HTERT RPE-1 (cell line): ENCODE results near the gene ADGRG6.
"Not testable (repeated sequence)": the region's sequence is repeated elsewhere in the genome, so short reads cannot be mapped to it uniquely, and the experiment has no call there.

ENCODE experiments used
- in situ Hi-C: fragments of 300-500 bp; cut with MboI; formaldehyde crosslinking; loops from 4 replicates; pipeline ENCODE4 v1.14.3; 2020; ENCODE audit warnings: low sequenced_read_pairs

Gene ADGRG6

DNA sequence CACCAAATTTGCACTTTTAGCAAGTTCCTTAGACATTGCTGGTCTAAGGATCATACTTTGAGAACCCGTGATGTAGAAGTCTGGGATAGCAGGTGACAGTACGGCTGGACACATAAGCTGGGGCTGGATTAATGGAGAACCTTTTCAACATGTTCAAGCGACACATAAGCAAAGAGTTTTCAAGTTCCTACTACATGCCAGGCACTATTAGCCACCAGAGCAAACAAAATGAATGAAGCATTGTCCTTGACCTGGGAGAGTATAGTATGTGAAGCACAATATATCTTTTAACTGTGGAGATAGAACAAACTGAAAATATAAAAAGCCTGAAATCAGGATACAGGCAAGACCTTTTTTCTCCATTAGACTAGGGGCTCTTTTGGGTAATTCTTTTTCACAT is 102.9 kb downstream of the ADGRG6 start:
- in situ Hi-C loops, result no loop called here

DNA sequence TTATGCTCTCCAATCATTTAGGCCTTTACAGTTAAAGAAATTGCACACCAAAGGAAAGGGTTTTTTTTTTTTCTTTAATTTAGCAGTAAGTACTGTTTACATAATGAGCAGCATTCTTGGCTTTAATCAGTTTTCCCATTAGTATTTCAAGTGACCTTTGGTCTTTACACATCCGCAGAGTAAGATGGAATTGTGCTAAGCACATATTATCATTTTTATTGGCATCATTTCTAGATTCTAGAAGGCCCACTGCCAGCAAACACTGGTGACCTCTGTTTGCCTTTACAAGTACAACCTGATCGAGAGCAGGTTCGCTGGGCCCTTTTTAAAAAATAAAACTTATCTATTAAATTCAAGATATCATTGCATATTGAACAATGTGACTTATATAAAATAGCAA is 104.3 kb downstream of the ADGRG6 start:
- in situ Hi-C loops, result no loop called here

DNA sequence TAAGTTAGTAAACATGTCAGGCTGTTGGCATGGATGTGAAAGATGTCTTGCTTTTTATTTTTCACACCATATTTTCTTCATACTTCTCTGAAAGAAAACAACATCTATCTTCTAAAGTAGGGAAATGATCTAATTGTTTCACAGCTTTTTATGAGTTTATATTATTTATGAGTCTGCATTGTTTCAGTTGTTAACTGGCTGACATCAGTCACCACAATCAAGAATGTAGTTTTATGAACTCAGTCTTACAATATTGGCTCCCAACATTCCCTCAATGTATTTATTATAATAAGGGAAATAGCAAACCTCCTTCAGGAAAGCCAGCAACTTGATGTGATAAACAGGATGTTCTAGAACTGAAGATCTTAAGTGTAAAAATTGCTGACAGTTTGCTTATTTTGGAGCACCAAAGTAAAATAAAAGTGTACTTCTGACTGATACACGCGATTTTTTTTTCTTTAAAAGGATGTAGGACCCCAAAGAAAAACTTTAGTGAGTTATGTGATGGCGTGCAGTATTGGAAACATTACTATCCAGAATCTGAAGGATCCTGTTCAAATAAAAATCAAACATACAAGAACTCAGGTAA is 106.0 kb downstream of the ADGRG6 start:
- in situ Hi-C loops, result no loop called here

DNA sequence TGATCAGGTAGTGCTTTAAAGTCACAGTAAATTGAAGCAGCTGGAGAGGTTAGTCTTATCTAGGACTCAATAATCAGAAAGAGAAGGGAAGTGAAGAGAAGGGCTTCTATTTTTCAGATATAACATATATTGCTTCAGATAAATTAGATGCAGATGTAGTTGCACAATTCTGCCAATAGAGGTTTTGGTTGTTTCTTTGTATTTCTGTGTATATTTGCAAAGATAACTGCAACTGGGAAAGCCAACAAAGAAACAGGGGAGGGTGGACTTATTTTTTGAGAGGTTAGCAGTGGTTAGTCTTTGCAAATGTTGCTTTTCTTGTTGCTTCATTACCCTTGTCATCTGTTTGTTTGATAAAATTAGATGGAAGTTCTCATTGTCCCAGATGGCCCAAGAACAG is 106.6 kb downstream of the ADGRG6 start:
- in situ Hi-C loops, result no loop called here

DNA sequence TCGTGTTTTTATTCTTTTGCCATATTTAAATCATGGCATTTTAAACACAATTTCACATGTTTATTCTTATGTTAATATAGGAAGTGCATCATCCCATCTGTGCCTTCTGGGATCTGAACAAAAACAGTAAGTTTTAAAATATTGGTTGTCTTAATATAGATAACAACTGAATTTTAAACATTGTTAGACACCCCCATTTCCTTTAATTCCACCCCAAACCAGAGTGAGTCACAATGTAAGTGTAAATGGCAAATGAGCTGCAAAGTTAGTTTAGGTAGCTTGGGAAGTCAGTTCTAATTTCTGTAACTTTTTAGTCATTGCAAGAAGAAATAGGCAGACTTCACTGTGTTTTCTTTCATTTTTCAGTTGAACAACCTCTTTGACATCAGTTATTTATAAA is 108.0 kb downstream of the ADGRG6 start:
- in situ Hi-C loops, result no loop called here

DNA sequence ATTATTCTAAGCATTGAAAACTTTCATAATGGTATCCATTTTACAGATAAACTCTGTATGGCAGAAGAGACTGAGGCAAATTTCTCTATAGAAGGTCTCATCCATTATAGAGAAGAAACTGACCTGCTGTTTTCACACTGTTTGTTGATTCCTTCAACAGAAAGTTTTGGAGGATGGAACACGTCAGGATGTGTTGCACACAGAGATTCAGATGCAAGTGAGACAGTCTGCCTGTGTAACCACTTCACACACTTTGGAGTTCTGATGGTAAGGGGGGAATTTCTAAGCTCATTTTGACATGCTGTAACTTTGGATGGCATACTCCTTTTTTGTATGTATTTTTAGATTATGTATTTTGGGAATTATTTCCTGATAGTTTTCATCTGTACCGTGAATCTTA is 109.3 kb downstream of the ADGRG6 start:
- in situ Hi-C loops, result no loop called here

DNA sequence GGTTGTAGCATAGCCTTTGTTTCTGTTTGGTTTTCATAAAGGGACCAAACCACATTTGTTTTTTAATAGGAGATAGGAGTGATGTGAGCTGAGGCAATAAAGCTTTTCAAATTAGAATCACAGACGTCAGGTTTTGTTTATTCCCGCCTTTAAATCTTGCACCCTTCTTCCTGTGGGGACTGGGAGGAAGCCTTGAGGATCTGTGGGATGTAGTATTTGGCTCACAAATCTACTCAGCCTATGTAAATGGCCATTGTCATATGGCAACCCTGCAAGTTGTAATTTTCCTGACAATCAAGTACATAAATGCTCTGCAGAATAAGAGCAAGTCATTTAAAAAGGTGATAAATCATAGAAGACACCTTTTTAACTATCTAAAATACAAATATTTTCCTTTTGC is 110.4 kb downstream of the ADGRG6 start:
- in situ Hi-C loops, result no loop called here

DNA sequence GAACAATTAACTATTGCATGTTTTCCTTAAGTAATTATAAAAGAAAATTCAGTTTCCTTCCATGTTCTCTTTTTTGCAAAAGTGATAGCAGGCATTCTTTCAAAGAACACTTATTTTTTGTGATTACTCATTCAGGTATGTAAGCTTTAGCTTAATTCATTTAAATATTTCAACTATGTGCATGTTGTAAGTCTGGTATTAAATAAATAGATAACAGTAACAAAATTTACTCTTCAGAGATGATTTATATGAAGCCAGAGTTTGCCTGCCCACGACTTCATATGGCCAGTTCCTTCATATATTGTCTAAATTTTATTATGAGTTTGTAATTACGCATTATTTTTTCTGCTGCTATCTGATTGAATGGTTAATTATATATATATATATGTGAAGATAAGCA is 110.9 kb downstream of the ADGRG6 start:
- in situ Hi-C loops, result no loop called here

DNA sequence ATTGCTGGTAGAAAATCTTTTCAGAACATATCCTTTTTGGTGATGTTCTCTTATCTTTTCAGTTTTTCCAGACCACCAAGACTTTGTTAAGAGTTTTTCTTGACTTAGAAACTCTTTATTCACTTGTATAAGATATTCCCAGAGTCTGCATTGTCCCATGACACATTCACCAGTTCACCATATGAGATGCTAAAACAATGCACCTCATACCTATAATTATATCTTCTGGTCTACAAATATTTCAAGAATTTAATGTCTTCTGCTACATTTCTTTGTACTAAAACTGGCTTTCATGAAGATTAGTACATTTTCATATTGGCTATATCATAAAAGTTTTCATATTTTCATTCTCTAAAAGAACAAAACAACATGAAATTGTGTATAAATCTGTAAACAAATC is 111.3 kb downstream of the ADGRG6 start:
- in situ Hi-C loops, result no loop called here

DNA sequence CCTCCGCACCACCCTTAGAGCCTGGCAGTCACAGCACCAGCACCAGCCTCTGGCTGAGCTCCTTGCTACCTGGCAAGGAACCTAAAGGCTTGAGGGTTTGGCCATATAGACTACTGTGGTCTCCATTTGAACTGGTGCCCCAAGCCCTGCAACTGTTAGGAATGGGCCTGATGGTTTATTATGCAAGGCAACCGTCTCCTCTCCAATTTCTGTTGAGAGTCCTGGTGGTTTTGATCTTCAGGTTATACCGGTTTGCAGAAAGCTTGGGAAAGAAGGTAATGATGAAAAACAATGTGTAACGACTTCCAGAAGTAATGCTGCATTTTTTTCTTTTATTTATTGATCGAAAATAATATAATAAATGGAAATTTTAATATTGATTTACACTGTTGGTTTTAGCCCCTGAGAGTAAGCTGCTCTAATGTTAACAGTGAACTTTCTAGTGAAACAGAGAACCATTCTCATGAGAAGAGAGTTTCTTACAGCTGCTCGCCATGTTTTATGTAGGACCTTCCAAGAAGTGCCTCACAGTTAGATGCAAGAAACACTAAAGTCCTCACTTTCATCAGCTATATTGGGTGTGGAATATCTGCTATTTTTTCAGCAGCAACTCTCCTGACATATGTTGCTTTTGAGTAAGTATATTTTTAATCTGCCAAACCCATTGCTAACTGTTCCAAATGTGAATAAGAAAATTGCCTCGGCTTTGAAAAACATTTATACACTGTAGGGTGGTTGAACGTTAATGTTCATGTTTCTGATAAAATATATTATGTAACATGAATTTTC is 112.8 kb downstream of the ADGRG6 start:
- in situ Hi-C loops, result no loop called here

DNA sequence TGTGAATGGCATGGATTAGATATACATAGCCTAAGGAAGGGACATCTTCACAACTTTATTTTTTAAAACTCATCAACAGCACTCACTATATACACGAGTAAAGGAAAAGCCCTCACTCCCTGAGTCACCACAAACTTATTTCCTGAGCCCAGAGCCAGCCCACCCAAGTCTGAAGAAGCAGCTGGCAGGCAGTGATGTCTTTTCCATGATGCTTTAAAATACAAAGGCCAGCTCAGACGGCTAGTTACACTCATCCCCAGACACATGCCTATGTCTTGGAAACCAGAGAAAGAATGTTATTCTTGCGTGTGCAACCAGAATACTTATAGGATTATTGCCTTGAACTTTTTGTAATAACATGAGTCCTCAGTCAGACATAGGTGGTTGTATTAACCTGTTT is 114.4 kb downstream of the ADGRG6 start:
- in situ Hi-C loops, result no loop called here

DNA sequence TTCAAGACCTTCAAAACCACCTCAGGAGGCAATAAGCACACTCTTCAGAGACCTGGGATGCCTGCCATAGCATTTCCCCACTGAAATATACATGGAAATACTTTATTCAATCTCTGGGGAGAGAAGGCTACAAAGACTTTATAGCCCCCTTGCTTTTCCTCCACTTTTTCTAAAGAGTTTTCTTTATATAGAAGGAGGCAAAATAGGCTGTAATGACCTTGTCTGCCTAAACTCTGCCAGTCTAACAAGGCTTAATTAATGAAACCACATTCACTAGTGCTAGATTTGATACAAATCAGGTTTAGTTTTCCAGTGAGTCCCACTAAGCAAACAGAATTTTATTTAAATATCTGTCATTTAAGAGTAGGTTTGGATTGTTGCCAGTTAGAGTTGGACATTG is 114.9 kb downstream of the ADGRG6 start:
- in situ Hi-C loops, result no loop called here

DNA sequence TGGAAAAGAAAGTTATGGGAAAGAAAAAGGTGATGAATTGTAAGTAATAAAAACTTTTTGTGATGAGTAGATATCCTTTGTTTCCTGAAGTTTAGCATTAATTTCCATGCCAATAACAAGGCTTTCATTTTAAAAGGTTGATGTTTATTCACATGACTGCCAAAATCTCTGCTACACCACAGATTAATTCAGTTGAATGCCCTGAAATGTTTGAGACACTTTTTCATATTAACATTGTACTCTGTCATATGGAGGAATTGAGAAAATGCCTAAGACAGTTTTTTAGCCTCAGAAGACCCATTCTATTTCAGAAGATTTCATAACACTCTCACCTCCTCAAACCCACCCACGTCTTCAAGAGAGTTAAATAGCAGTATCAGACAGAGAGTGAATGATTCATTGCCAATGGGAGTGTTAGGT is 115.5 kb downstream of the ADGRG6 start:
- in situ Hi-C loops, result no loop called here

DNA sequence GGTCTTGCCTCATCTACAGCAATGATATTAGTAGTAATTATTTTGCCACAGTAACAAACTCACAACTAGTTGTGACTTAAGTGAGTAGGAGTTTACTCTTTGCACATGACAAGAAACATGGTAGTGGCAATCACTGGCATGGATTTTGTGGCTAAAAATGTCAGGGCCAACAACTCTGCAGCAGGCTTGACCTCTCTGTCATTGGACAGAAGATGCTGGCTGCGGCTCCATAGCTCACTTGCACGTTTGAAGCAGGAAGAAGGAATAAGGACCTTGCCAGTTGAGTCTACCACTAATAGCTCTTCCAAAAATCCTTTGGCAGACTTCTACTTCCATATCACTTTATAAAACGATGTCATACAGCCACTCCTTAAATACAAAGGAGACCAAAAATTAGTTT is 117.3 kb downstream of the ADGRG6 start:
- in situ Hi-C loops, result no loop called here

DNA sequence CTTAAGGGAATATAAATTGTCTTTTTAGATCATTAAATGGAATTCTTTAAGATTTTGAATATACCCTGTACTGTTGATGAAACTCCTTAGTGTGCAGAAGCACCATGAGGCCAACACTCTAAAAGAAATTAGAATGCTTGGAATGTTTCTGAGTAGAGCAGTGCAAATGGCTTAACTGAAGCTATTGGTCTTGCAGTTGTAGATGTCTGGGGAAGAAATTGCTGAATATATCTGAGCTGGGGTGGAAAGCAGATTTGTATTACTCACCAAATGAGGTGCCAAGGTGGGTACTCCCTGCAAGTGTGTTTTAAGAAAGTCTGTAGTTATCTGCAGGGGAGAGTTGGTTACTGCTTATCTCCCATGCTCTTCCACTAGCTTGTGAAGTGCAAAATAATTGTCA is 119.0 kb downstream of the ADGRG6 start:
- in situ Hi-C loops, result no loop called here

DNA sequence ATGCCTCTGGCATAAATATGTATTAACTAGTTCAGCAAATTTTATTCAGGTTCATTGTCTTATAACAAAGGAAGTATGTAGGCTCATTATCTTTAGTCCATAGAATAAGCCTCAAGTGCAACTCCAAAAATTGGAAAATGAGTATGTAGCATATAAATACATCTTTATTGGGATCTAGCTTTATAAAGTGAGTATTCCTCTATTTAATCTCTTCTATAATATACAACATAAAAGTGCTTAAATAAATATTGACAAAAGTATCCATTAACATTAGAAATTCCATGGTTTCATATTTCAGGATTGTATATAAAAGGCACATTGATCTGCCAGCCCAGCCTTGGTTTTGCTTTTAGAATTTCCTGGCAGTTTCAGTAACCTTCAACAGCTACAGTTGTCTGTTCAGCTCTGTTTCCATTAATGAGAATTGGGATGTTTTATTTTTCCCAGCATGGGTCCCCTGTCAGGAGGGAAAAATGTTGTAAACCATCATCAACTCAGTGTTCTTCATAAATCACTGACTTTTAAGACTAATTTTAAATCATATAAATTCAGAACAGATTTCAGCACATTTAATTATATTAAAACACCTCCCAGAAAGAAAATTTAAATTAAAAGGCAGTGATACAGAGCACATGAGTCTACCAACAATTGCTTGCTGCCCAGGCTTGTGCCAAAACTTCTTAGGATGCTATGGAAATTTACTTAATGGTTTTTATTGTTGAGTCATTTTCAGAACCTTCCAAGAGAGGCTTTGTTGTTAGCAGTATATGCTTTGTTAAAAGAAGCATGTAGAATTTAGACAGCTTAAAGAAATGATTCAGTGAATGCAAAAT is 119.7 kb downstream of the ADGRG6 start:
- in situ Hi-C loops, result no loop called here

DNA sequence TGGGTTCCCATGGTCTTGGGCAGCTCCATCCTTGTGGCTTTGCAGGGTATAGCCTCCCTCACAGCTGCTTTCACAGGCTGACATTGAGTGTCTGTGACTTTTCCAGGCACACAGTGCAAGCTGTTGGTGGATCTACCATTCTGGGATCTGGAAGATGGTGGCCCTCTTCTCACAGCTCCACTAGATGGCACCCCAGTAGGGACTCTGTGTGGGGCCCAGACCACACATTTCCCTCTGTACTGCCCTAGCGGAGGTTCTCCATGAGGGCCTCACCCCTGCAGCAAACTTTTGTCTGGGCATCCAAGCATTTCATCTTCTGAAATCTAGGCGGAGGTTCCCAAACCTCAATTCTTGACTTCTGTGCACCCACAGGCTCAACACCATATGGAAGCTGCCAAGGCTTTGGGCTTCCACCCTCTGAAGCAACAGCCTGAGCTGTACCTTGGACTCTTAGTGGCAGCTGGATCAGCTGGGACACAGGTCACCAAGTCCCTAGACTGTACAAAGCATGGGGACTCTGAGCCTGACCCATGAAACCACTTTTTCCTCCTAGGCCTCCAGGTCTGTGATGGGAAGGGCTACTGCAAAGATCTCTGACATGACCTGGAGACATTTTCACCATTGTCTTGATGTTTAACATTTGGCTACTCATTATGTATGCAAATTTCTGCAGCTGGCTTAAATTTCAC is 124.8 kb downstream of the ADGRG6 start:
- in situ Hi-C loops, result not testable (repeated sequence)

DNA sequence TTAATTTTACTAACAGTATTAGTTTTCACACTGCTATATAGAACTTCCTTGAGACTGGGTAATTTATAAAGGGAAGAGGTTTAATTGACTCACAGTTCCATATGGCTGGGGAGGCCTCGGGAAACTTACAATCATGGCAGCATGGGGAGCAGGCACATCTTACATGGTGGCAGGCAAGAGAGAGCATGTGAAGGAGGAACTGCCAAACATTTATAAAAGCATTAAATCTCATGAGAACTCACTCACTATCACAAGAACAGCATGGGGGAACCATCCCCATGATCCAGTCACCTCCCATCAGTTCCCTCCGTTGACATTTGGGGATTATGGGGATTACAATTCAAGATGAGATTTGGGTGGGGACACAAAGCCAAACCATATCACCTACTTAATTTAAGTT is 126.7 kb downstream of the ADGRG6 start:
- in situ Hi-C loops, result not testable (repeated sequence)

DNA sequence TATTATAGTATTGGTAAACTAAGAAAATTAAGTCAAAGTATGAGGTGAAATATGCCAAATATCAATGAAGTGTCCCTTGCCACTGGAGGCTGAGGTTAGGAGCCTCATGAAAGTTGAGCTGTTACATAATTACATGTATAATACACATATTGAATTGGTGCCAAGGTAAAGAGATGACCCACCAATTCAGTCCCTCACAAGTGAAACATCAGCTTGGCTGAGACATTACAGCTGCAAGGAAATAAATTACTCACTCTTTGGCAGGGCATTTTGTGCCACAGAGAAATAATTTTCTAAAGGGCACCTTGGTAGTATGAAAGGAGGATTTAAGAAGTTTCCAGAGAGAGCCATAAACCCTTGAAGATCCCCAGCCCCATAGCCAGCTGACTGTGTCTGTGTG is 127.4 kb downstream of the ADGRG6 start:
- in situ Hi-C loops, result no loop called here

DNA sequence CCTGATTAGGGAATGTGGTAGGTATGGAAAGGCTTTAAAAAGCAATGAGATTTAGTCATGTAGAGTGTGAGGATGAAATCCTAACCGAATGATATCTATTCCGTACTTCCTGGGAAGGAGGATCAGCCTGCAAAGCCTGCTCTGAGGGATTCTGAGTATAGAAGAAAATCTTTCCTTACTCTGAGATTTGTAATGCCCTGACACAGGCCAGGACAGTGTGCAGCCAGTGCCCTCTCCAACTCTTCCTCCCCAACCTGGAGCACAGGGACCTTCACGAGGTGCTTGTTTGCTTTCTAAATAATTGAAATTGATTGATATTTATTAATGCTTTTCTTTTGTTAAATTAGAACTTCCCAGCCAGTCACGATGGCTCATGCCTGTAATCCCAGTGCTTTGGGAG is 131.6 kb downstream of the ADGRG6 start:
- in situ Hi-C loops, result no loop called here

DNA sequence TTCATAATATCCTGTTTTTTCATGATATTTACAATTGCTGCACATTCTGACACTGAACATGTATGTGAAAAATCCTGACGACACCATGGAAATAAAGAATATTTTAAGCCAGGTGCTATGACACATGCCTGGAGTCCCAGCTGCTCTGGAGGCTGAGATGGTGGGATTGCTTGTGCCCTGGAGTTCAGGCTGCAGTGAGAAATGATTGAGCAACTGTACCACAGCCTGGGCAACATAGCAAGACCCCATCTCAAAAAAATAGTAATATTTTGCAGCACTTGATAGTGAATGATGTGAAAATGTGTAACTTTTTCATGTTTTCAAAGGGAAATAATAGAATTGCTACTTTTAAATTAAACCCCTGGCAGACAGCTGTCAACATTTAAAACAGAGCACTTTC is 137.1 kb downstream of the ADGRG6 start:
- in situ Hi-C loops, result no loop called here
